ENCODE measurements around the gene CSTF2T.

The CSTF2T gene, protein sequence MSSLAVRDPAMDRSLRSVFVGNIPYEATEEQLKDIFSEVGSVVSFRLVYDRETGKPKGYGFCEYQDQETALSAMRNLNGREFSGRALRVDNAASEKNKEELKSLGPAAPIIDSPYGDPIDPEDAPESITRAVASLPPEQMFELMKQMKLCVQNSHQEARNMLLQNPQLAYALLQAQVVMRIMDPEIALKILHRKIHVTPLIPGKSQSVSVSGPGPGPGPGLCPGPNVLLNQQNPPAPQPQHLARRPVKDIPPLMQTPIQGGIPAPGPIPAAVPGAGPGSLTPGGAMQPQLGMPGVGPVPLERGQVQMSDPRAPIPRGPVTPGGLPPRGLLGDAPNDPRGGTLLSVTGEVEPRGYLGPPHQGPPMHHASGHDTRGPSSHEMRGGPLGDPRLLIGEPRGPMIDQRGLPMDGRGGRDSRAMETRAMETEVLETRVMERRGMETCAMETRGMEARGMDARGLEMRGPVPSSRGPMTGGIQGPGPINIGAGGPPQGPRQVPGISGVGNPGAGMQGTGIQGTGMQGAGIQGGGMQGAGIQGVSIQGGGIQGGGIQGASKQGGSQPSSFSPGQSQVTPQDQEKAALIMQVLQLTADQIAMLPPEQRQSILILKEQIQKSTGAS

GRCh38 chr10:51699475-51700227 lies at the start of gene CSTF2T:
CSTF2T (minus strand) TSS chr10:51699595; CDS start chr10:51699549, 46 bp downstream.
- in situ Hi-C loops (cut with HindIII; ENCODE audit: low sequenced_read_pairs), result no loop called here

DNA sequence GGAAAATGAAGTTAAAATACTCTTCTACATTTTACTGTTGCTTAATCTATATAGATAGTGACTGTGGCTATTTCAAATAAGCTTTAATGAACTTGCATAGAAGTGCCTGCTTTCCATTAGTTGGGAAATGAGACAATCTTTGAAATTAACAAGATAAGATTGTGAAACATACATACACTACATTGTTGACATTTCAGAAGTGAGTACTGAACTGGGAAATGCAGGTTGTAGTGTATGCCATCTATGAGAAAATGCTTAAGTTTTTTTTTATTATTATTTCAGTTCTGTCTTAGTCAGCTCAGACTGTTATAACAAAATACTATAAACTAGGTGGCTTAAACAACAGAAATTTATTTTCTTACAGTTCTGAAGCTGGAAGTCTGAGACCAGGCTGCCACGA lies 49.6 kb upstream of the CSTF2T start:
- in situ Hi-C loops (cut with HindIII; ENCODE audit: low sequenced_read_pairs), result no loop called here

GRCh38 chr10:51747216-51747615 lies 47.8 kb upstream of the CSTF2T start:
- in situ Hi-C loops (cut with HindIII; ENCODE audit: low sequenced_read_pairs), result no loop called here

GRCh38 chr10:51745397-51745796 lies 46.0 kb upstream of the CSTF2T start:
- in situ Hi-C loops (cut with HindIII; ENCODE audit: low sequenced_read_pairs), result no loop called here

- in situ Hi-C loops (cut with HindIII; ENCODE audit: low sequenced_read_pairs), result no loop called here
Observed at GRCh38 chr10:51744235-51745000, 45.0 kb upstream of the CSTF2T start.

DNA sequence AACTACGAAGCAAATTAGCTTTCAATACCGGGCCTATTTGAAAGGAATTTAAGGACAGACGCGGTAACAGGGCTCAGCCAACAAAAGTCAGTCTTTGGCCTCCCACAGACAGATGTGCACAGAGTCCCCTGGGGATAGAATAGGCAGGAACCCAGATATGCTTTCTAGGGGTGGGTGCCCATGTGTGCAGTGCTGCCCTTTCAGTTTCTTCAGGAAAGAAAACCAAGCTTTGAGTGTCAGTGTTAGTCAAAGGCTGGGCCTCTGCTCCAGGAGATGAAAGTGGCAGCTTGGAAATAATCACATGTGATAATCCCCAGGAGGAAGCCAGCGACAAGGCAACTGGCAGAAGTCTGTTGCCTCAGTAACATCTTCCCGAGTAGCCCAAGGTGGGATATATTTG lies 43.8 kb upstream of the CSTF2T start:
- in situ Hi-C loops (cut with HindIII; ENCODE audit: low sequenced_read_pairs), result no loop called here

- in situ Hi-C loops (cut with HindIII; ENCODE audit: low sequenced_read_pairs), result no loop called here
Observed at GRCh38 chr10:51733057-51733456, 33.7 kb upstream of the CSTF2T start.

DNA sequence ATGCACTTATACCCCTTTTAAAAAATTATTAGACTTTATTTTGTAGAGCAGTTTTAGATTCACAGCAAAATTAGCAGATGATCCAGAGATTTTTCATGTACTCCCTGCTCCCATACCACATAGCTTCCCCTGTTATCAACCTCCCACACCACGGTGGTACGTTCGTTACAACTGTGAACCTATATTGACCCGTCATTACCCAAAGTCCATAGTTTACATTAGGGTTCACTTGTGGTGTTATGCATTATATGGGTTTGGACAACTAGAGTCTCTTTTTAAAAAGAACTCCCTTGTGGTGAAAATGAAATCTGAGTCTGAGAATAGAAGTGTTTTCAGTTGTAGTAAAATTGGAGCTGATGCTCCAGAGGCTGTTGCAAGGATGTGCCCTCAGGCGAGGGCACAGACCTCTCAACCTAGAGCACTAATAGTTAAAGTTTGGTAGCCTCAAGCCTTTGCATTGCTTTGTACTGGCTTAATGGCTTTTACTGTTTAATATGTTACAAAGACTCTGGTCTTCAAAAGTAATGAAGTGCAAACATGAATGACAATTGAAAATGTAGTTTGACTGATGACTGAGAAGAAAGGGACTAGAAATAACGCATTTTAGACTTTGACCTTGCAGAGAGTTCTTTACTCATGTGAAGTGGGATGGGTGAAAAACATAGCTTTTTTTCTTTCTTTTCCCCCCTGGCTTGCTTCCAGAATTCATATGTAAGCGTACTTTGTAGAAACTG lies 30.6 kb upstream of the CSTF2T start:
- in situ Hi-C loops (cut with HindIII; ENCODE audit: low sequenced_read_pairs), result no loop called here

DNA sequence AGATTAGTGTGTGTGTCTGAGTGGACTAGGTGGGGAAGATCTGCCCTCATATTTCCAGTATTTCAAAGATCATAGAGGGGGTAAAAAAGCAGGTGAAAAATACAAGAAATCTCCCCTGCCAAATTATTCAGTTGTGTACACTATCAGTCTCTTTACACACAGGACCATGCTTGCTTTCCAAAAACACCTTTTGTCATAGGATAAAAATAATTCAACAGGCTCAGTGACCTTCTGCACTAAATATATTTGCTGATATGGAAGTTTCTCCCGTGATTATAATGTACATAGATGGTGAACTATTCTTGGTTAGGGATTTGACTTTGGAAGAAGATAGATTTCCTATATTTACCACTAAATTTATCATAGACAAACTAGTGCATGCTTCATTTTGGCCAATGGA lies 24.6 kb upstream of the CSTF2T start:
- in situ Hi-C loops (cut with HindIII; ENCODE audit: low sequenced_read_pairs), result no loop called here

GRCh38 chr10:51718804-51719291 lies 19.5 kb upstream of the CSTF2T start:
- in situ Hi-C loops (cut with HindIII; ENCODE audit: low sequenced_read_pairs), result no loop called here

DNA sequence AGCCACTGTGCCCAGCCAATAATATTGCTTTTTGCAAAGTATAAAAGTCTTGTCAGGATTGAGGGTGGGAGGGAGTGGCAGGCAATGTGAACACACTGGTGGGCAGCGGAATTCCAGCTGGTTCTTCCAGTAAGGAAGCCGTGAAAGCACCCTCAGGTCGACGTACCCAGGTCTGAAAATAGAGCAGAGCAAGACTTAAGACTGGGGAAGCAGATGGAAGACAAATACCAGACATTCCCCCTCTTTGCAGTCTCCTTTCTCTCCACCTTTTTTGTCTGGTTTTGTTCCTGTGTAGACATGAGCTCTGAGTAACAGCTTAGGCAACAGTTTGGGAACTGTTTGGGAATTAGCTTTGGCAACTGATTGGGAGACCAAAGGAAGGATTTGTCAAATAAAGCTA lies 17.6 kb upstream of the CSTF2T start:
- in situ Hi-C loops (cut with HindIII; ENCODE audit: low sequenced_read_pairs), result no loop called here

GRCh38 chr10:51711519-51711891 lies 12.1 kb upstream of the CSTF2T start:
- in situ Hi-C loops (cut with HindIII; ENCODE audit: low sequenced_read_pairs), result no loop called here

- in situ Hi-C loops (cut with HindIII; ENCODE audit: low sequenced_read_pairs), result no loop called here
Observed at GRCh38 chr10:51709324-51709972, 10.1 kb upstream of the CSTF2T start.

DNA sequence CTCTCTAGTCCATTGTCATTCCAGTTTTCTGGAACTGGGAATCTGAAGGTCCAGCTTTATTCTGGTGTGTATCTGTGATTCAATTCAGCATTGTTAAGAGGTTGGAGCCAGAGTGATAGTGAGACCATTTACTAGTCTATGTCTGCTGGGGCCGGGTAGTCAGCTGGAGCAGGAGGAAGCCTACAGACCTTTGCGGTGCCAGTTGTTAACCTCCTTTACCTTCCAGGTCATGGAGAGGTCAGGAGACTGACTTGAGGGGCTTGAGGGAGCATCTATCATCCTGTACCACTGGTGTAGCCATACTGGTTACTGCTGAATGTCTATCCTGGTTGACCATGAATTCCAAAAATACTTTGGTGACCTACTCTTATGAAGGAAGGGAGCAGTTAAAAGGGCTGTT lies 9.2 kb upstream of the CSTF2T start:
- in situ Hi-C loops (cut with HindIII; ENCODE audit: low sequenced_read_pairs), result no loop called here

DNA sequence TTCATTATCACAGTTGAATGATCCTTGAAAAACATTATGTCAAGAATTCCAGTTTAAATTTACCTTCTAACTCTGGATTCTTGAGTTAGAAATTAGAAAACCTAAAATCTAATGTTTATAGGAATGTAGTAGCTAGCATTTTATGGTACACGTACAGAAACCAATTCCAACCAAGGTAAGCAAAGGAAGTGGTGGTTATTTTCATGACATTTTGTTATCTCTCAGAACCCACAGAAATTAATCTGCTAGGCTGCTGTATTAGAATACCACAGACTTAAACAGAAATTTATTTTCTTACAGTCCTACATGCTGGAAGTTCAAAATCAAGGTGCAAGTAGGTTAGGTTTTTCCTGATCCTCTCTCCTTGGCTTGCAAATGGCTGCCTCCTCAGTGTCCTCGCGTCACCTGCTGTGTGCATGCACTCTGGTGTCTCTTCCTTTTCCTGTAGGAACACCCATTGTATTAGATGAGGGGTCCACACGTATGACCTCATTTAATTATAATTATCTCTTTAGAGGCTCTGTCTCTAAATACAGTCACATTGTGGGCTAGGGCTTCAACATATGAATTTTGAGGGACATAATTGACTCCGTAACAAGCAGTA lies 8.5 kb upstream of the CSTF2T start:
- in situ Hi-C loops (cut with HindIII; ENCODE audit: low sequenced_read_pairs), result no loop called here

GRCh38 chr10:51707392-51707791 lies 8.0 kb upstream of the CSTF2T start:
- in situ Hi-C loops (cut with HindIII; ENCODE audit: low sequenced_read_pairs), result no loop called here

- in situ Hi-C loops (cut with HindIII; ENCODE audit: low sequenced_read_pairs), result no loop called here
Observed at GRCh38 chr10:51706225-51706624, 6.8 kb upstream of the CSTF2T start.

- in situ Hi-C loops (cut with HindIII; ENCODE audit: low sequenced_read_pairs), result no loop called here
Observed at GRCh38 chr10:51705774-51706173, 6.4 kb upstream of the CSTF2T start.

DNA sequence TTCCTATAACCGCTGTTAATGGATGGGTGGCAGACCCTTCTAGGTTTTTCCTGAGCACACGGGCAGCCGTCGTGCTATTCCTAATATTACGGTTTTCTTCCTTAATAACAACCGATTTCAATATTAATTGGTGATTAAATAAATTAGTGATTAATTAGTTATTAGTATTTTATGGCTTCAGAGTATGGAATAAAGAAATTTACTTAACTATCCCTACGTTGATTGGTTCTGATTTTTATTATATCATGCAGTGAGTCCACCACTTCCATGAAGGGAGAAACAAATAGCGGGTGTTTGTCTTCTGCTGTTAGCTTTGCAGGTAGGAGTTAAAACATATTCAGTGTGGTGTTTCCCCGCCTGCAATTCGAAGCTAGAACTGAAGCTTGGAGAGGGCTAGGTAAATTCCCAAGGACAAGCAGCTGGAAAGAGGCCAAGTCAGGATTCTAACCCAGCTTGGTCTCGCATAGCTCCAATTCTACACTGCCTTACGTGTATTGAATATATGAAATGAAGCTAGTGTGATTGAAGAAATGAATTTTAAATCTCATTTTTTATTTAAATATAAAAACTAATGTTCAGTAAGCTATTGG lies 928 bp upstream of the CSTF2T start:
- in situ Hi-C loops (cut with HindIII; ENCODE audit: low sequenced_read_pairs), result no loop called here
